Measurements from ENCODE around the gene TLCD4.

Gene TLCD4

DNA sequence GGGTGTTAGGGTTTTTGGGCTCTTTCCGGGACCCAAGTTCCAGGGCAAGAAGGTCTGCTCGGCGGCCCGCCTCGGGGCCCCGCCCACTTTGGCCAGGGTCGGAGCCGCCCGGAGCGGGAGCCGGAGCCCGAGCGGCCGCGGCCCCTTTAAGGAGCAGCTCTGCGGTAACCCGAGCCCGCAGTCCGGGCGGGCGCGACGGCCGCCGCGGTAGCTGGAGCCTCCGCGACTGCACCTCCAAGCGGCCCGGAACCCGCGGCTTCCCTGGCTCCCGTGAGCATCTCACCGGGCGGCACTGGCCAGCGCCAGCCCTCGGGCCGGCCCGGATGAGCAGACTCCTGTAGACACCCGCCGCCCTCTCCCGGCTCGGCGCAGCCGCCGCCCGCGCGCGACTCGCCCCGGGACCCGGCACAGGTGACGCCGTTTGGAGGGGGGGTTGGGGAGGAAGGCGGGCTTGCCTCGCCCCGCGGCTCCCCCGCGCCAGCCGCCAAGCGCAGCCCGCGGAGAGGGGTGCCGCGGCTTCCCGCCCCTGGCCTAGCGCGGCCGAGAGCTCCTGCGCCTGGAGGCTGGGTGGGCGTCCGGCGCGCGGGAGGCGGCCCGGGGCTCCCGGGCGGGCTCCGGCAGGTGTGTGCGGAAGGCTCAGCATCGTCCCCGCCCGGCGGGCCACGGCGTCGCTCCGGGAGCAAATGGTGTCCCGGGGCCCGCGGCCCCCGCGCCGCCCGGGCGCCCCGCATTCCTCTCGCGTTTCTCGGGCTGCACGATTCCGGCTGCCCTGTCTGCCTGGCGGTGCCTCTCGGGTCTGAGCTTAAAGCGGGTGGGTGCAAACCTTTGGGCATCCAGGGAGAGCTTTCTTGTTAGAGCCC lies at the start of gene TLCD4:
Gene TLCD4 (plus strand): TSS at position 149 of the 860 bp plus-strand sequence. CDS start 26,547 bp downstream, outside the sequence.
- Histone ChIP-seq H3K4me3 (peak within 1 kb of the TSS; percentile 88), H3K9me3 (ENCODE audit: low read depth, low read length) (no peaks in the 10 kb centered on the region), H3K36me3 (ENCODE audit: insufficient read depth, low read length) (no peaks in the 10 kb centered on the region), H3K9ac (ENCODE audit: insufficient read length) (peak within 1 kb of the TSS; percentile 65), H3K27ac (no peak within 1 kb of the TSS)
- DNase-seq (ENCODE audit: low read depth, low spot score) = no peak
- TF ChIP-seq POLR2AphosphoS5 (IDR thresholded peaks at IDR 0.05; ENCODE audit: borderline replicate concordance, low read depth, low read length) = no peak
- no peak for TF ChIP-seq FOXP2 (optimal IDR thresholded peaks at IDR 0.05; ENCODE audit: control extremely low read depth, extremely low read length, insufficient read depth)
- TF ChIP-seq EZH2 (IDR thresholded peaks at IDR 0.05) = no peak

DNA sequence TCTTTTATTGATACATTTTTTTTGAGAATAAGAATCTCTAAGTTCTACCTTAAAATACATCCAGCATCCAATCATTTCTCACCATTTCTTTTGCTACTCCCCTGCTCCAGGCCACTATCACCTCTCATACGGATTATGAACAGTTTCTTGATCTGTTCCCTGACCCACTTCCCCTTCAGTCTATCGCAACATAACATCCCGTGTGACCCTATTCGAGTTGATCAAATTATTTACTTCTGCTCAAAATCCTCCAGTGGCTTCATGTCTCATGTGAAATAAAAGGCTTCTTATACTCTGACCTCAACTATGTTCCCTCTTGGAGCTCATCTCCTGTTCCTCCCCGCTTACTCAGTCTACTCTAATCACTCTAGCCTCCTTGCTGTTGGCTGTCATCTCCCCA lies 49.6 kb upstream of the TLCD4 start:
- Histone ChIP-seq H3K36me3 (ENCODE audit: insufficient read depth, low read length) (peaks cover 25% of the 10 kb centered on the region), H3K9me3 (ENCODE audit: low read depth, low read length) (no peaks in the 10 kb centered on the region), H3K9ac (ENCODE audit: insufficient read length) (no peak overlapping the region), H3K4me3 (no peak overlapping the region), H3K27ac (no peak overlapping the region)
- no peak for TF ChIP-seq EZH2 (IDR thresholded peaks at IDR 0.05)
- TF ChIP-seq POLR2AphosphoS5 (IDR thresholded peaks at IDR 0.05; ENCODE audit: borderline replicate concordance, low read depth, low read length) = no peak
- no peak for TF ChIP-seq FOXP2 (optimal IDR thresholded peaks at IDR 0.05; ENCODE audit: control extremely low read depth, extremely low read length, insufficient read depth)
- no peak for DNase-seq (ENCODE audit: low read depth, low spot score)

DNA sequence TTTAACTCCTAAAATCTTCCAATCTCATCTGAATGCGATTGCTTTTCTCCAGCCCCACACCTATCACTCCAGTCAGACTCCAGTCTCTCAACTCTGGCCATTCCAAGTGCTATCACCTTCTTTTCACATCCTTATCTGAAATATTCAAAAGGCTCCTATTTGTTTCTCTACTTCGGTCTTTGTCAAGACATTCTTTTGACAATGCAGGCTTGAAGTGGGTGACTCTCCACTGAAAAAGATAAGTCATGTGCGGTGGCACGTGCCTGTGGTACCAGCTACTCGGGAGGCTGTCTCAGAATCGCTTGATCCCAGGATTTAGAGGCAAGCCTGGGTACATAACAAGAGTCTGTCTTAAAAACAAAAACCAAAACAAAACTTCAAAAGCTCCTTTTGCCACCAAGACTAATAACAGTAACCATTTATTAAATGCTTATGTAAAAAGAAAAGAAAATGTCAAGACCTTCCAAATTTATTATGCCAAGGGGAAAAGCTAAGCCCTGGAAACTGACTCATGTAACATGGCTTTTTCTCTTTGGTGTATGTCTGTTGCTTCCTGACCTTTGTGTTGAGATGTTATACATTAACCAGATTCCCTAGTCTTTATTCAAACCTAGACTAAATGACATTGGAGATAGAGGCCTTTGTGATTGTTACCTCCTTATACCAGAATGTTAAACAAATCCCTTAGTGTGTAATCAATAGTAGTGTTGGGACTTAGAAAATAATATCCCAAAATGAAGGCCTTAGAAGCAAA lies 48.0 kb upstream of the TLCD4 start:
- no peak overlapping the region for H3K4me3 ChIP-seq
- DNase-seq (ENCODE audit: low read depth, low spot score) = no peak
- H3K27ac ChIP-seq = no peak overlapping the region
- TF ChIP-seq POLR2AphosphoS5 (IDR thresholded peaks at IDR 0.05; ENCODE audit: borderline replicate concordance, low read depth, low read length) (no peak), FOXP2 (optimal IDR thresholded peaks at IDR 0.05; ENCODE audit: control extremely low read depth, extremely low read length, insufficient read depth) (no peak), EZH2 (IDR thresholded peaks at IDR 0.05) (no peak)
- no peaks in the 10 kb centered on the region for H3K9me3 ChIP-seq (ENCODE audit: low read depth, low read length)
- peaks cover 11% of the 10 kb centered on the region for H3K36me3 ChIP-seq (ENCODE audit: insufficient read depth, low read length)
- no peak overlapping the region for H3K9ac ChIP-seq (ENCODE audit: insufficient read length)

- Histone ChIP-seq H3K4me3 (no peak overlapping the region), H3K27ac (no peak overlapping the region), H3K36me3 (ENCODE audit: insufficient read depth, low read length) (peaks cover 6% of the 10 kb centered on the region), H3K9me3 (ENCODE audit: low read depth, low read length) (no peaks in the 10 kb centered on the region), H3K9ac (ENCODE audit: insufficient read length) (no peak overlapping the region)
- no peak for DNase-seq (ENCODE audit: low read depth, low spot score)
- TF ChIP-seq EZH2 (IDR thresholded peaks at IDR 0.05) (no peak), FOXP2 (optimal IDR thresholded peaks at IDR 0.05; ENCODE audit: control extremely low read depth, extremely low read length, insufficient read depth) (no peak), POLR2AphosphoS5 (IDR thresholded peaks at IDR 0.05; ENCODE audit: borderline replicate concordance, low read depth, low read length) (no peak)
These were observed 47.5 kb upstream of the TLCD4 start for GRCh38 chr1:95069710-95070093.

GRCh38 chr1:95071539-95071938 lies 45.6 kb upstream of the TLCD4 start:
- TF ChIP-seq POLR2AphosphoS5 (IDR thresholded peaks at IDR 0.05; ENCODE audit: borderline replicate concordance, low read depth, low read length) = no peak
- no peak for TF ChIP-seq EZH2 (IDR thresholded peaks at IDR 0.05)
- TF ChIP-seq FOXP2 (optimal IDR thresholded peaks at IDR 0.05; ENCODE audit: control extremely low read depth, extremely low read length, insufficient read depth) = no peak
- H3K9me3 ChIP-seq (ENCODE audit: low read depth, low read length) = no peaks in the 10 kb centered on the region
- H3K36me3 ChIP-seq (ENCODE audit: insufficient read depth, low read length) = no peaks in the 10 kb centered on the region
- no peak for DNase-seq (ENCODE audit: low read depth, low spot score)
- H3K4me3 ChIP-seq = peak overlapping the region; percentile 90
- no peak overlapping the region for H3K27ac ChIP-seq
- H3K9ac ChIP-seq (ENCODE audit: insufficient read length) = peak overlapping the region; percentile 89

DNA sequence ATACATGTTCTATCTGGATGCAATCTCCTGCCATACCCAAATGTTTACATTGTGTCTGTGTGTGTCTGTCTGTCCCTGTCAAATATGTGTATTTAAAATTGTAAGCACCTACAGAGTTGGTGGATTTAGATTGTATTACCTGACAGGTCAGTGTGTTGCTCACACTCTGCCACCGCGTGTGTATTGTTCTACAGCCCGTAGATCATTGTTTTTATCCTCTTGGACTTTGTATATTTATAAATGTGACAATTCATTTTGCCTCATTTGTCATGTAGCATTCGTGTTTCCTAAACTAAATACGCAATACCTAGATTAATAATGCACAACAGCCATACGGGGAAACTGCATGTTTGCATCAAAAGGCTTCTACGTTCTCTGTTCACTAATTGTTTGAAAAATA lies 45.0 kb upstream of the TLCD4 start:
- peak overlapping the region; percentile 90 for H3K4me3 ChIP-seq
- peak overlapping the region; percentile 89 for H3K9ac ChIP-seq (ENCODE audit: insufficient read length)
- H3K9me3 ChIP-seq (ENCODE audit: low read depth, low read length) = no peaks in the 10 kb centered on the region
- no peak for TF ChIP-seq POLR2AphosphoS5 (IDR thresholded peaks at IDR 0.05; ENCODE audit: borderline replicate concordance, low read depth, low read length)
- TF ChIP-seq FOXP2 (optimal IDR thresholded peaks at IDR 0.05; ENCODE audit: control extremely low read depth, extremely low read length, insufficient read depth) = no peak
- TF ChIP-seq EZH2 (IDR thresholded peaks at IDR 0.05) = no peak
- H3K36me3 ChIP-seq (ENCODE audit: insufficient read depth, low read length) = no peaks in the 10 kb centered on the region
- H3K27ac ChIP-seq = 0 out of 2 replicates have a peak overlapping the region, but pooled peaks have one; percentile 43
- DNase-seq (ENCODE audit: low read depth, low spot score) = no peak

- no peaks in the 10 kb centered on the region for H3K36me3 ChIP-seq (ENCODE audit: insufficient read depth, low read length)
- TF ChIP-seq EZH2 (IDR thresholded peaks at IDR 0.05) = no peak
- TF ChIP-seq POLR2AphosphoS5 (IDR thresholded peaks at IDR 0.05; ENCODE audit: borderline replicate concordance, low read depth, low read length) = peak; percentile 83
- TF ChIP-seq FOXP2 (optimal IDR thresholded peaks at IDR 0.05; ENCODE audit: control extremely low read depth, extremely low read length, insufficient read depth) = peak; percentile 53
- peak within 1 kb of the TSS; percentile 90 for H3K4me3 ChIP-seq
- peak; percentile 93 for DNase-seq (ENCODE audit: low read depth, low spot score)
- H3K9me3 ChIP-seq (ENCODE audit: low read depth, low read length) = no peaks in the 10 kb centered on the region
- peak within 1 kb of the TSS; percentile 77; the same call in 1 of the 2 replicates for H3K27ac ChIP-seq
- peak within 1 kb of the TSS; percentile 89 for H3K9ac ChIP-seq (ENCODE audit: insufficient read length)
These were observed 44.4 kb upstream of the TLCD4 start, which contains the start of gene ALG14 for GRCh38 chr1:95072532-95073419. Gene ALG14, minus strand, starts transcription at chr1:95072951. Its CDS starts 53 bp downstream, at chr1:95072898.

All from SK-N-MC (cell line).